ENCODE results near the gene MET.
"Not testable (repeated sequence)": the region's sequence is repeated elsewhere in the genome, so short reads cannot be mapped to it uniquely, and the experiment has no call there.

Gene MET

GRCh38 chr7:116754186-116754585 is 82.2 kb downstream of the MET start:
- no peak for DNase-seq

GRCh38 chr7:116757283-116757682 is 85.3 kb downstream of the MET start:
- no peak for DNase-seq

GRCh38 chr7:116759642-116760041 is 87.6 kb downstream of the MET start:
- not testable (repeated sequence) for DNase-seq

- DNase-seq, result no peak
Observed at GRCh38 chr7:116762971-116763370, 91.0 kb downstream of the MET start.

- no peak for DNase-seq
Observed at GRCh38 chr7:116763647-116764046, 91.7 kb downstream of the MET start.

- DNase-seq, result no peak
Observed at GRCh38 chr7:116766881-116767280, 94.9 kb downstream of the MET start.

GRCh38 chr7:116769546-116769945 is 97.5 kb downstream of the MET start:
- DNase-seq, result no peak

- DNase-seq, result no peak
Observed at GRCh38 chr7:116770941-116771340, 98.9 kb downstream of the MET start.

GRCh38 chr7:116771640-116772039 is 99.6 kb downstream of the MET start:
- DNase-seq, result no peak

GRCh38 chr7:116772423-116772863 is 100.4 kb downstream of the MET start:
- no peak for DNase-seq

- no peak for DNase-seq
Observed at GRCh38 chr7:116772926-116773749, 101.1 kb downstream of the MET start.

GRCh38 chr7:116776046-116776445 is 104.0 kb downstream of the MET start:
- DNase-seq, result no peak

GRCh38 chr7:116776610-116777289 is 104.8 kb downstream of the MET start:
- no peak for DNase-seq

GRCh38 chr7:116777651-116778281 is 105.8 kb downstream of the MET start:
- no peak for DNase-seq

GRCh38 chr7:116779216-116779615 is 107.2 kb downstream of the MET start:
- no peak for DNase-seq

- no peak for DNase-seq
Observed at GRCh38 chr7:116779931-116780330, 107.9 kb downstream of the MET start.

GRCh38 chr7:116780521-116780920 is 108.5 kb downstream of the MET start:
- no peak for DNase-seq

- DNase-seq, result no peak
Observed at GRCh38 chr7:116780966-116781365, 109.0 kb downstream of the MET start.

GRCh38 chr7:116781584-116781983 is 109.6 kb downstream of the MET start:
- no peak for DNase-seq

GRCh38 chr7:116782177-116782711 is 110.2 kb downstream of the MET start:
- DNase-seq, result no peak

GRCh38 chr7:116783666-116784318 is 111.8 kb downstream of the MET start:
- DNase-seq, result no peak

GRCh38 chr7:116784647-116785046 is 112.7 kb downstream of the MET start:
- no peak for DNase-seq

- DNase-seq, result no peak
Observed at GRCh38 chr7:116785843-116786242, 113.8 kb downstream of the MET start.

Data from activated naive CD4-positive, alpha-beta T cell treated with anti-CD3 and anti-CD28 coated beads, Interleukin-2, amount 50 U/mL, for 16 hours (primary cell).